ENCODE measurements around the gene CBX5.
A peak's percentile ranks its signal among the peaks of the same experiment; 100 is the strongest.

The CBX5 gene

DNA sequence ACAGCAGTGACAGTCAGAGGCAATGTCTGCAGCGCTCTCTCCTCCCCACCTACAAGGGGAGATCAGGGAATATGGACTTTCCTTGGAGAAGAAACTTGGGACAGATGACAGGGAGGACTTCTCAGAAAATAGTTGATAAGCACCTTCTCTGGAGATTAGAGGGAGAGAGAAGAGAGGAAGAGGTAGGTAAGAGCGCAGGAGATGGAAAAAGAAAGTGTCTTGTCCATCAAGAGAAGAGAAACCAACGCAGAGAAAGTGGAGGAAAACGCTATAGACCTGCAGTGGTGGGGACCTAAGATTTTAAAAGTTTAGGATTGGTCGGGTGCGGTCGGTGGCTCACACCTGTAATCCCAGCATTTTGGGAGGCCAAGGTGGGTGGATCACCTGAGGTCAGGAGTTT, 75.6 kb downstream of the CBX5 start:
- TF ChIP-seq, protein P1, sequence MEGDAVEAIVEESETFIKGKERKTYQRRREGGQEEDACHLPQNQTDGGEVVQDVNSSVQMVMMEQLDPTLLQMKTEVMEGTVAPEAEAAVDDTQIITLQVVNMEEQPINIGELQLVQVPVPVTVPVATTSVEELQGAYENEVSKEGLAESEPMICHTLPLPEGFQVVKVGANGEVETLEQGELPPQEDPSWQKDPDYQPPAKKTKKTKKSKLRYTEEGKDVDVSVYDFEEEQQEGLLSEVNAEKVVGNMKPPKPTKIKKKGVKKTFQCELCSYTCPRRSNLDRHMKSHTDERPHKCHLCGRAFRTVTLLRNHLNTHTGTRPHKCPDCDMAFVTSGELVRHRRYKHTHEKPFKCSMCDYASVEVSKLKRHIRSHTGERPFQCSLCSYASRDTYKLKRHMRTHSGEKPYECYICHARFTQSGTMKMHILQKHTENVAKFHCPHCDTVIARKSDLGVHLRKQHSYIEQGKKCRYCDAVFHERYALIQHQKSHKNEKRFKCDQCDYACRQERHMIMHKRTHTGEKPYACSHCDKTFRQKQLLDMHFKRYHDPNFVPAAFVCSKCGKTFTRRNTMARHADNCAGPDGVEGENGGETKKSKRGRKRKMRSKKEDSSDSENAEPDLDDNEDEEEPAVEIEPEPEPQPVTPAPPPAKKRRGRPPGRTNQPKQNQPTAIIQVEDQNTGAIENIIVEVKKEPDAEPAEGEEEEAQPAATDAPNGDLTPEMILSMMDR (IDR thresholded peaks at IDR 0.05; ENCODE audit: low read length) = no peak
- no peak for TF ChIP-seq EZH2 (IDR thresholded peaks at IDR 0.05; ENCODE audit: borderline replicate concordance, low read length)
- Histone ChIP-seq H3F3A (ENCODE audit: insufficient read depth, low read length) (no peaks in the 10 kb centered on the region), H3K27me3 (ENCODE audit: insufficient read depth, low read length) (0 out of 2 replicates have a peak, but pooled peaks cover 6% of the 10 kb centered on the region)

DNA sequence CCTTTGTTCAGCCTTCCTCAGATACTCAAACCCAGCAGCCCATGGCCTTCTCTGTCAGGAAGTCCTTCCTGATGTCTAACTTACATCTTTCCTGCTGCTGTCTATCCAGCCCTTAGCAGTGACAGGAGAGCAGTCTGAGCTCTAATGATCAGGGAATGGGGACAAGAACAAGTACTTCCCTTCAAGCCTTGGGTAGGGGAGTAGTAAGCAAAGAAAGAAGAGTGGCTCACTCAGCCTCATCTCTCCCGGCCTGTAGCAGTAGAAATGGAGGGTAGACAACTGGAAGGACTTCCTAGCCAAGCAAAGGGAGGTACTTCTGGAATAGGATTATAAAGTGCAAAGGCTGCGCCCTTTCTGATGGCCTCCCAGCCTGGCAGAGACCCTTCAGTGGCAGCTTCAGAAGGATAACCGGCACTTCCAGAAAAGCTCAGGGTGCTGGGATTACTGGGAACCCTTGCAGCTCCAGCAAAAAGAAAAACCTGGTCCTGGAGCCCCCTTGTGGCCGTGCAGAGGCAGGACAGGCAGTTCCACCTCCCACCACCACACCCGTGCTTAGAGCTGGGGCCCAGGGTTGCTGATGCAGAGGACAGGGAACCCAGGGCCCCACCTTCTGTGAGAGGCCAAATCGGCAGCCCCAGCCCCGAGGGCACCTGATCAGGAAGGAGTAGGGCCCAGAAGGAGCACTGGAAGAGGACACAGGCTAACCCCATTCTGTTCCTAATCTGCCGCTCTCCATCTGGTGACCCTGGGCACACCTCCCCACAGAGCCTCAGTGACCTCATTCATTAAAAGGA, 78.7 kb downstream of the CBX5 start:
- Histone ChIP-seq H3K27me3 (ENCODE audit: insufficient read depth, low read length) (0 out of 2 replicates have a peak, but pooled peaks cover 6% of the 10 kb centered on the region), H3K79me2 (ENCODE audit: insufficient read depth, low read length) (no peaks in the 10 kb centered on the region), H4K20me1 (ENCODE audit: insufficient read depth, low read length) (no peaks in the 10 kb centered on the region), H3K27ac (ENCODE audit: low read depth, low read length, poor library complexity, severe bottlenecking) (no peak overlapping the region), H3K36me3 (ENCODE audit: insufficient read depth, low read length) (no peaks in the 10 kb centered on the region), H3K4me2 (ENCODE audit: low read length) (no peak overlapping the region), H2AFZ (ENCODE audit: low read length) (no peak overlapping the region), H3K9me3 (ENCODE audit: low read length) (no peaks in the 10 kb centered on the region), H3K9me2 (ENCODE audit: low read depth, low read length) (no peaks in the 10 kb centered on the region), H3F3A (ENCODE audit: insufficient read depth, low read length) (no peaks in the 10 kb centered on the region), H3K9ac (ENCODE audit: low read length) (no peak overlapping the region), H3K4me3 (ENCODE audit: low read depth, low read length, poor library complexity, severe bottlenecking) (no peak overlapping the region), H3K4me1 (ENCODE audit: insufficient read depth, low read length, severe bottlenecking) (peaks cover 16% of the 10 kb centered on the region)
- TF ChIP-seq EZH2 (IDR thresholded peaks at IDR 0.05; ENCODE audit: borderline replicate concordance, low read length) = no peak
- TF ChIP-seq, protein P1 (IDR thresholded peaks at IDR 0.05; ENCODE audit: low read length) = peak; percentile 88

More for the DNA sequence above, 75.6 kb downstream of the CBX5 start:
- no peaks in the 10 kb centered on the region for H4K20me1 ChIP-seq (ENCODE audit: insufficient read depth, low read length)
- H3K4me2 ChIP-seq (ENCODE audit: low read length) = no peak overlapping the region
- H3K79me2 ChIP-seq (ENCODE audit: insufficient read depth, low read length) = no peaks in the 10 kb centered on the region
- no peak overlapping the region for H3K27ac ChIP-seq (ENCODE audit: low read depth, low read length, poor library complexity, severe bottlenecking)
- no peaks in the 10 kb centered on the region for H3K9me3 ChIP-seq (ENCODE audit: low read length)
- no peak overlapping the region for H3K4me3 ChIP-seq (ENCODE audit: low read depth, low read length, poor library complexity, severe bottlenecking)
- no peaks in the 10 kb centered on the region for H3K9me2 ChIP-seq (ENCODE audit: low read depth, low read length)
- no peak overlapping the region for H3K9ac ChIP-seq (ENCODE audit: low read length)
- no peak overlapping the region for H2AFZ ChIP-seq (ENCODE audit: low read length)
- no peaks in the 10 kb centered on the region for H3K4me1 ChIP-seq (ENCODE audit: insufficient read depth, low read length, severe bottlenecking)
- no peaks in the 10 kb centered on the region for H3K36me3 ChIP-seq (ENCODE audit: insufficient read depth, low read length)

DNA sequence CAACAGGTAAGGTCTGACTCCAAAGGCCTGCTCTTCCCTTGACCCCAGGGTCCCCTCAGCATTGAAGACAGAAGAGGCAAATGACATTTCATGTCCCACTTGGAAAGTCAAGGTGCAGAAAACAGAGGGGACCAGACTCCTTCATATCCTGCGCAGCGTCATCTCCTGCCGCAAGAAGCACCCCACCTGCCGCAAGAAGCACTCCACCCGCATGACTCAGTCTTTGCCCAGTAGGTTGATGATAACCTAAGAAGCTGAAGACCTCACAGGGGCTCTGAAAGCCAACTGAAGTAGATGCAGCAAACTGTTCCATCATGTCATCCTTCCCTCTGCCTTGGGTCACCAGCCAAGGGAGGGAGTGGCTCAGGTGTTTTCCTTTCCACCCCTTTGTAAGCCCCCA, 79.5 kb downstream of the CBX5 start:
- TF ChIP-seq, protein P1 (IDR thresholded peaks at IDR 0.05; ENCODE audit: low read length) = no peak
- no peak for TF ChIP-seq EZH2 (IDR thresholded peaks at IDR 0.05; ENCODE audit: borderline replicate concordance, low read length)
- no peak overlapping the region for H3K9ac ChIP-seq (ENCODE audit: low read length)
- no peaks in the 10 kb centered on the region for H3K79me2 ChIP-seq (ENCODE audit: insufficient read depth, low read length)
- no peaks in the 10 kb centered on the region for H3K9me3 ChIP-seq (ENCODE audit: low read length)
- no peak overlapping the region for H2AFZ ChIP-seq (ENCODE audit: low read length)
- H4K20me1 ChIP-seq (ENCODE audit: insufficient read depth, low read length) = no peaks in the 10 kb centered on the region
- no peak overlapping the region for H3K4me3 ChIP-seq (ENCODE audit: low read depth, low read length, poor library complexity, severe bottlenecking)
- no peaks in the 10 kb centered on the region for H3F3A ChIP-seq (ENCODE audit: insufficient read depth, low read length)
- H3K9me2 ChIP-seq (ENCODE audit: low read depth, low read length) = no peaks in the 10 kb centered on the region
- H3K27me3 ChIP-seq (ENCODE audit: insufficient read depth, low read length) = 0 out of 2 replicates have a peak, but pooled peaks cover 6% of the 10 kb centered on the region
- no peaks in the 10 kb centered on the region for H3K36me3 ChIP-seq (ENCODE audit: insufficient read depth, low read length)
- no peak overlapping the region for H3K4me2 ChIP-seq (ENCODE audit: low read length)
- peaks cover 23% of the 10 kb centered on the region for H3K4me1 ChIP-seq (ENCODE audit: insufficient read depth, low read length, severe bottlenecking)
- no peak overlapping the region for H3K27ac ChIP-seq (ENCODE audit: low read depth, low read length, poor library complexity, severe bottlenecking)
